SW 1271 (cell line): Measurements from ENCODE around the gene TRIM59.
A peak's percentile ranks its signal among the peaks of the same experiment; 100 is the strongest.

Experiments
- DNase-seq, 2 experiments: peaks; one replicate each; lab custom pipeline; 2025; lab: John Stamatoyannopoulos, UW

The TRIM59 gene

DNA sequence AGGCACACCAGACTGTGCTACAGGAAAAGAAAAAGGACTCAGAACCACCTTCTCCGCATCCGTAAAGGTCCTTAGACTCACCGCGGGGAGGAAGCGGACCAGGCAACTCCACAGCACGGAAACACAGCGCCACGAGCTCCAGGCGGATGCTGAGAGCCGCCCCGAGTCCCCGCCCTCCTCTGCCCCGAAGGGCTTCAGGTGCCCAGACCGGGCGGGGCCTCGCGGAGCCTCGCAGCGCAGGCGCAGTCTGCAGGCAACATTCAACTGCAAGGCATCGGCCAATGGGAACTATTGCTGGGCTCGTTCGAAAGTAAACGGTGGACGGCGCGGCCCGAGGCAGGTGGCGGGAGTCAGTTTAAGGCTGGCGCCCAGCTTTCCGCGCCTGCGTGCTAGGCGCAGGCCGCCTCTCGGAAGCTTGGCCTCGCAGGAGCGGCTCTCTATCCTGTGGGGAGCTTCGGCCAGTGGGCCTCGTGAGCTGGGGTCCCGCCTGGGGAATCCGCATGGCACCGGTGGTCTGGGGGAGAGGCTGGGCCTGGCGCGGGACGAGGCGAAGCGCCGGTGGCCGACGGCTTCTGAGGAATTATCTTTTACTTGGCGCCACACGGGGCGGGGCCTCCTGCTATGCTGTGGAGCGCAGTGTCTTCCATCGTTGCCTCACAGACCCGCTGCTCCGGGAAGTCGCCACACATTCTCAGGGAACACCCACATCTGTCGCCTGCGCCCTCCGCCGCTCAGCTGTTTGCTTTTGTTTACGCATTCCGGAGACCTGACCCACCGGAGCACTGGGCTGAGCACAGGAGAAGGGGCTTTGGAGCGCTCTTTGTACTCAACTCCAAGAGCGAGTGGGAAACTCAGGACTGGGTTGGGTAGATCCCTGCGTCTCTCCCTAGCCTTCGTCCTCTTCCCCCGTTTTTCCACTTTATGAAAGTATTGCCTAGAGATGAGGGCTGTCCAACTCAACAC, at the start of gene TRIM59:
TSS of gene TRIM59 (minus strand) at position 151 of the 963 bp plus-strand sequence. CDS start 10,603 bp downstream, outside the sequence.
- DNase-seq, result peak; percentile 80 to 92

DNA sequence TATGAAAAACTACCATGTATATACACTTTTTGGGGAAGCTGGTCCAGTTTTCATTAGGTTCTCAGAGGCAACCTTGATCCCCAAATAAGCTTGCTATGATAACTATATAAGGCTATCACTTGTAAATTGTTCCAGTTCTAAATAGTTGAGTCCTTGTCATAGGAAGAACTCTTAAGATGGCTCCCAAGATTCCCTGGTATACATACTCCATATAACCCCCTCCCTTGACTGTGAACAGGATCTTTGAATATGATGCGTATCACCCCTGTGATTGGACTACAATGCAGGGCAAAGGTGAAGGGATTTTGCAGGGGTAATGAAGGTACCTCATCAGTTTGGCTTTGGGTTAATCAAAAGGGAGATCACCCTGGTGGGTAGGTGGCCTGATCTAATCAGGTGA, 48.6 kb upstream of the TRIM59 start:
- DNase-seq, result no peak

DNA sequence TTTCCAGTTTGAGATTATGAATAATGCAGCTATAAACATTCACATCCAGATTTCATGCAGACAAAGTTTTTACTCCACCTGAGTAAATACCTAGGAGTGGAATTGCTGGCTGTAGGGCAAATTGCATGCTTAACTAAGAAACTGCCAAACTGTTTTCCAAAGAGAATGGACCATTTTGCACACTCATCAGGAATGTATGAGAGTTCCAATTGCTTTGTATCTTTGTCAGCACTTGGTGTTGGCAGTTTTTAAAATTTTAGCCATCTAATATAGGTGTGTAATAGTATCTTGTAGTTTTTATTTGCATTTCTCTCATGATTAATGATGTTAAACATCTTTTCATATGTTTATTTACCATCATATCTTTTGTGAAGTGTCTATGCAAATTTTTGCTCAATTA, 40.6 kb upstream of the TRIM59 start:
- DNase-seq, result no peak

- peak in 1 of 2 experiments; percentile 27 for DNase-seq
These were observed 36.9 kb upstream of the TRIM59 start for GRCh38 chr3:160486459-160486869.

DNA sequence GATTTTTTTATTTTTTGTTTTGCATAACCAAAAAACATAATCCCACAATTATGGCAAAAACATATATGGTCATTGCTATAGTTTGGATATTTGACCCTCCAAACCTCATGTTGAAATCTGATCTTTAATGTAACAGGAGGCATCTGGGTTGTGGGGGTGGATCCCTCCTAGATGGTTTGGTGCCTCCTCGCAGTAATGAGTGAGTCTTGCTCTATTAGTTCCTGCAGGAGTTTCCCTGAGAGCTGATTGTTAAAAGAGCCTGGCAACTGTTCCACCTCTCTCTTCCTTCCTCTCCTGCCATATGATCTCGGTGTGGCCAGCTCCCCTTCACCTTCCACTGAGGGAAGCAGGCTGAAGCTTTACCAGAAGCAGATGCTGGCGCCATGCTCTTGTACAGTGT, 33.2 kb upstream of the TRIM59 start:
- DNase-seq, result no peak

- no peak for DNase-seq
These were observed 32.3 kb upstream of the TRIM59 start for GRCh38 chr3:160481856-160482255.

GRCh38 chr3:160480931-160481330, 31.3 kb upstream of the TRIM59 start:
- no peak for DNase-seq

DNA sequence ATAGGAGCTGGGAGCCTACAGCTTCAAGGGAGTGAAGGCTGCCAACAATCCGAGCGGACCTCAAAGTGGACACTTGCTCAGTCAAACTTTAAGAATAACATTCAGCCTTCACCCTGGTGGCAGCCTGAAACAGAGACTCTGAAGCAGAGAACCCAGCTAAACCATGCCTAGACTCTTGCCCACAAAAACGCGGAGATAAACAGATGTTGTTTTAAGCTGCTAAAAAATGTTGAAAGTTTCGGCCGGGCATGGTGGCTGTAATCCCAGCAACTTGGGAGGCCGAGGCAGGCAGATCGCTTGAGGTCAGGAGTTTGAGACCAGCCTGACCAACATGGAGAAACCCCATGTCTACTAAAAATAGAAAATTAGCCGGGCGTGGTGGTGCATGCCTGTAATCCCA, 29.8 kb upstream of the TRIM59 start:
- no peak for DNase-seq

GRCh38 chr3:160478338-160478737, 28.8 kb upstream of the TRIM59 start:
- DNase-seq, result no peak

DNA sequence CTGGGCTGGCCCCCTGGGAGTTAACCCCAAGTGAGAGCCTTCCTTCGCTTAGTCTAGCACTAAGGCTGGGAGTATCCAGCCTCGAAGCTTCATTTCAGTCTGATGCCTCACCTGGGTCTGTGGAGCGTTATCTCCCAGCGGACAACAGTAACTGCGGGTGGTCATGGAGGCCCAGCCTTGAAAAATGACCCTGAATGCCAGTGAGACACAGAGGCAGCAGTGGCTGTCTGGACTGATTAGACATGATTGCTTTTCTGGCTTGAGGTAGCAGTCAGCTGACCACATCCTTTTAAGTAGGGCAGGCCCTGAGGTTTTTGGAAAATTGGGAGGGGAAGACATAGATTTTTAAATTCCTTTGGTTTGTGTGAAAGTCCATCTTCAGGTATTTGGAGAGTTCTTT, 28.2 kb upstream of the TRIM59 start:
- no peak for DNase-seq

DNA sequence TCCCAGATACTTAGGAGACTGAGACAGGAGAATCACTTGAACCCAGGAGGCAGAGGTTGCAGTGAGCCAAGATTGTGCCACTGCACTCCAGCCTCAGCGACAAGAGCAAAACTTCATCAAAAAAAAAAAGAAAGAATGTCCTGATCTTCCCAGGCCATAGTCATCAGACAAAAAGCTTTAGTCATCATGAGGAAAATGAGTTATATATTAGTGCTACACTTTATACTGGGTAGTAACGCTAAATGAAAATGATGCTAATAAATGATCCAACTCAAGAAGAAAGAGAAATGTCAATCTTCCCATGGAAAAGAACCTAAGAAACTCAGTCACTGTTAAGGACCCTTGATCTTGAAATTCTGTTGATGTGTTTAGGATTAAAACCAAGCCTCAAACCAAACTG, 26.3 kb upstream of the TRIM59 start:
- DNase-seq, result no peak

GRCh38 chr3:160475153-160475552, 25.6 kb upstream of the TRIM59 start:
- DNase-seq, result no peak

DNA sequence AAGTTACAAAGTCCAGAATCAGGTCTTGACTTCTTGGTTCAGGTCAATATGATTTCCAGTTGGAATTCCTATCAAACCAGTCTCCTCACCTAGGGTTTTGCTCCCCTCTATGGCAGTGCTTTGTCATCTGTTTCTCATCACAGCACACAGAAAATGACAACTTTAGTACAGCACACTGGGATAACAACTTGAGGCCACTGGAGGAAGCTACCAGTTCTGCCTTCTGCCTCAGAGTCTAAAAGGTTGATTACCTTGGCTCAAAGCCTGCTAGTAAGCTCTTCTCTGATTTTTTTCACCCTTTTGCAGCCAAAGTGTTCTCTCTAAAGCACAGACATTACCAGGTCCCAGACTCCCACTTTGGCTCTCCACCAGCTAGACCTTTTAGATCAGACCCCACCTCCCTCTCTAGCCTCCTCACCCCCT, 24.8 kb upstream of the TRIM59 start:
- no peak for DNase-seq

GRCh38 chr3:160473978-160474377, 24.4 kb upstream of the TRIM59 start:
- DNase-seq, result no peak

DNA sequence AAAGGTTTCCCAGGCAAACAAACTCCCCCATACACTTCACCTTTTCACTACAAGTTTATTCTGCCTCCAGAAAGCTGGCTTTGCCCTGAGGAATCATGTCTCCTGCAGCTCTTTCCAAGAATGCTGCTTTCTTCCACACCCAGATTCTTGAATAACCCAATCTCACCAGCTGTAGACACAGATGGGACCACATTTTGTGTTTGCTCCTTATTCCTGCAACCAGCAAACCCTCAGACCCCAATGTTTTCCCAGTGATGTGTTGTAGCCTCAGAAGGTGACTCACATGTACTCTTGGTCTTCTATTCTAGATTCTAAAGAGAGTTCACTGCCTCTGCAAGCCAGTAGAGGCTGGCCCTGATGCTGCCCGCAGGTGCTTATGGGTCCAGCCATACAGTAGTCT, 23.6 kb upstream of the TRIM59 start:
- DNase-seq, result no peak

- no peak for DNase-seq
These were observed 22.8 kb upstream of the TRIM59 start for GRCh38 chr3:160472344-160472743.

DNA sequence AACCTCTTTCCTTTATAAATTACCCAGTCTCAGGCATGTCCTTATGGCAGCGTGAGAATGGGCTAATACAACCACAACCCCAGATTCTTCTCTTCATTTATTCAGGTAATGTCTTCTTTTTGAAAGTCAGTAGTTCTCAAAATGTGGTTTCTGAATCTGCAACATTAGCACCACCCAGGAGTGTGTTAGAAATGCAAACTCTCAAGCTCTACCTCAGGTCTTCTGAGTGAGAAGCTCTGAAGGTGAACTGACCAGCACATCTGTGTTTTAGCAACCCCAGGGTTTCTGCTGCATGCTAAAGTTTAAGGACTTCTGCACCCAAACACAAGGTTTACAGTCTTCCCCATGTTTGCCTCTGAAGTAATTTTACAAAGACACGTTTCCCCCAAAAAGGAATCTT, 22.3 kb upstream of the TRIM59 start:
- no peak for DNase-seq

- DNase-seq, result no peak
These were observed 20.6 kb upstream of the TRIM59 start for GRCh38 chr3:160470181-160470580.

GRCh38 chr3:160464971-160465370, 15.4 kb upstream of the TRIM59 start:
- no peak for DNase-seq

- DNase-seq, result no peak
These were observed 14.7 kb upstream of the TRIM59 start for GRCh38 chr3:160464321-160464720.

- no peak for DNase-seq
These were observed 10.4 kb upstream of the TRIM59 start for GRCh38 chr3:160460033-160460432.

GRCh38 chr3:160459450-160459970, 9.9 kb upstream of the TRIM59 start:
- DNase-seq, result no peak

- no peak for DNase-seq
These were observed 8.6 kb upstream of the TRIM59 start for GRCh38 chr3:160458151-160458550.

DNA sequence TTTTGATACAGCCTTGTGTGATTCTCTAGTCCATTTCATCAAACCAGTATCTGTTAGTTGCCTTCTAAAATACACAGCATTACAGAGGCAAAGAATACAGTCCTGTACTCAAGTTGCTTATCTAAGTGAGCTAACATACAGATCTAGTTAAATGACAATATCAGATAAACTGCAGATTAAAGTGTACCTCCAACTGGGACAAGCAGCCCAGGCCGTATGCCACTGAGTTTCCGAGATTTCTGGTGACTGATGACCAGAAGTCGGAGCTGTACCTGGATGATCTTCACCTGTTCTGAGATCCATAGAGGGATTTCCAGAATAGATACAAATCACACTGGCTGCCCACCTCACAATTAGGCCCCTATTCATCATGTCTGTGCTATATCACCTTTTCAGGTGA, 6.3 kb upstream of the TRIM59 start:
- no peak for DNase-seq
